GM12892 (cell line): ENCODE data around the gene ANXA6.

Experiments used
- POLR2A ChIP-seq: IDR thresholded peaks from 2 replicates; pipeline ENCODE4 v1.6.1; 2011; ENCODE audit warnings: low read depth, low read length, control low read depth
- POLR2AphosphoS5 ChIP-seq: IDR thresholded peaks from 2 replicates; pipeline ENCODE4 v1.6.1; 2011; ENCODE audit warnings: low read depth, low read length, control low read depth
- TAF1 ChIP-seq: IDR thresholded peaks from 2 replicates; pipeline ENCODE4 v1.6.1; 2011; ENCODE audit warnings: low read depth, mild to moderate bottlenecking, control low read depth, low read length, borderline replicate concordance

- no peak for TF ChIP-seq POLR2AphosphoS5
- TF ChIP-seq POLR2A, result no peak
- no peak for TF ChIP-seq TAF1
Observed at GRCh38 chr5:151143645-151144044, 13.9 kb downstream of the ANXA6 start.
